ENCODE measurements around the gene GPC6. TPM values are rescaled to one million over a fixed set of nuclear protein-coding genes. Genes with fewer than 3 reads are reported as not detected.

The GPC6 gene
- total and polyA plus RNA-seq, 2 donors (not counting 3 experiments of a cell fraction or from before 2014, with no cell fraction given) = 0.01 TPM; not detected in 1

DNA sequence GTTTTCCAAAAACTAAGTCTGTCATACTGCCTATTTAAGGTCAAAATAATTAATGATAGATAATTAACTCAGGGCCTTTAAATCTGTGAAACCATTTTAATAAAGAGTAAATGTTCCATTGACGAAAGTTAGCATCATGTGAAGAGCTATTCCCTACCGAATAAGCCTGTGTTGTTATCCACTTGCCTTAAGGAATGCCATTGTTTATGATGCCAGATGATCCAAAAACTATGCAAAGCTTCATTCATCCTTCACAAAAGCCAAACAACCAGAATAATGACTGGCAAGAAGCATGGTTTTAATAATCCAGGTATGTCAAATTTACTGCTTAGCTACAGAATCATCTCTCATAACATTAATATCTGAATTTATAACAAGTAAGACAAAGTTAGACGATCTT, 6.5 kb upstream of the GPC6 start:
- H2AFZ ChIP-seq (ENCODE audit: low read depth, low read length) = no peak overlapping the region
- TF ChIP-seq JUN (IDR thresholded peaks at IDR 0.05; ENCODE audit: borderline replicate concordance, insufficient read depth, insufficient read length, low read depth) (no peak), FOS (IDR thresholded peaks at IDR 0.05; ENCODE audit: borderline replicate concordance, insufficient read depth, low read length) (no peak), GATA2 (IDR thresholded peaks at IDR 0.05; ENCODE audit: insufficient read depth, insufficient read length, low read depth, low read length) (no peak), EZH2 (IDR thresholded peaks at IDR 0.05; ENCODE audit: borderline replicate concordance, low read depth, low read length, severe bottlenecking) (no peak), POLR2A (IDR thresholded peaks at IDR 0.05; ENCODE audit: low read depth, low read length) (no peak), MYC (IDR thresholded peaks at IDR 0.05; ENCODE audit: low read depth, low read length) (no peak), POLR2AphosphoS5 (IDR thresholded peaks at IDR 0.05; ENCODE audit: insufficient read depth, low read depth, low read length) (no peak)
- TF ChIP-seq, protein P1, sequence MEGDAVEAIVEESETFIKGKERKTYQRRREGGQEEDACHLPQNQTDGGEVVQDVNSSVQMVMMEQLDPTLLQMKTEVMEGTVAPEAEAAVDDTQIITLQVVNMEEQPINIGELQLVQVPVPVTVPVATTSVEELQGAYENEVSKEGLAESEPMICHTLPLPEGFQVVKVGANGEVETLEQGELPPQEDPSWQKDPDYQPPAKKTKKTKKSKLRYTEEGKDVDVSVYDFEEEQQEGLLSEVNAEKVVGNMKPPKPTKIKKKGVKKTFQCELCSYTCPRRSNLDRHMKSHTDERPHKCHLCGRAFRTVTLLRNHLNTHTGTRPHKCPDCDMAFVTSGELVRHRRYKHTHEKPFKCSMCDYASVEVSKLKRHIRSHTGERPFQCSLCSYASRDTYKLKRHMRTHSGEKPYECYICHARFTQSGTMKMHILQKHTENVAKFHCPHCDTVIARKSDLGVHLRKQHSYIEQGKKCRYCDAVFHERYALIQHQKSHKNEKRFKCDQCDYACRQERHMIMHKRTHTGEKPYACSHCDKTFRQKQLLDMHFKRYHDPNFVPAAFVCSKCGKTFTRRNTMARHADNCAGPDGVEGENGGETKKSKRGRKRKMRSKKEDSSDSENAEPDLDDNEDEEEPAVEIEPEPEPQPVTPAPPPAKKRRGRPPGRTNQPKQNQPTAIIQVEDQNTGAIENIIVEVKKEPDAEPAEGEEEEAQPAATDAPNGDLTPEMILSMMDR (IDR thresholded peaks at IDR 0.05; ENCODE audit: extremely low read depth in 1 of 2, insufficient read depth in 1 of 2, low read depth in 1 of 2, low read length in 2 of 2) = no peak
- TF ChIP-seq, protein P2, sequence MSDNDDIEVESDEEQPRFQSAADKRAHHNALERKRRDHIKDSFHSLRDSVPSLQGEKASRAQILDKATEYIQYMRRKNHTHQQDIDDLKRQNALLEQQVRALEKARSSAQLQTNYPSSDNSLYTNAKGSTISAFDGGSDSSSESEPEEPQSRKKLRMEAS (IDR thresholded peaks at IDR 0.05; ENCODE audit: insufficient read depth, insufficient read length) = no peak
- no peaks in the 10 kb centered on the region for H3K36me3 ChIP-seq (ENCODE audit: control insufficient read depth in 2 of 2, extremely low read depth in 1 of 2, insufficient read depth in 2 of 2, low read length in 2 of 2)
- no peaks in the 10 kb centered on the region for H3K4me1 ChIP-seq (ENCODE audit: control insufficient read depth, extremely low read depth, insufficient read depth, low read length)
- no peak for DNase-seq (ENCODE audit: low read depth, low spot score)
- H3K4me3 ChIP-seq (replicated peaks in 1 of 3; ENCODE audit: insufficient read depth in 1 of 3, low read depth in 1 of 3, low read length in 3 of 3) = no peak overlapping the region
- dilution Hi-C loops (cut with MboI; ENCODE audit: extremely low pct_ligation_motif_present, low sequenced_read_pairs) = no loop called here
- POLR2A ChIA-PET = no interaction called here
- no peaks in the 10 kb centered on the region for H3K9me1 ChIP-seq (replicated peaks; ENCODE audit: control insufficient read depth, extremely low read depth, insufficient read depth, low read length)
- intact Hi-C loops (cut with micrococcal nuclease) = no loop called here
- H3K4me2 ChIP-seq (ENCODE audit: insufficient read depth, low read length) = no peak overlapping the region
- H3K27ac ChIP-seq (ENCODE audit: insufficient read depth, low read depth, low read length) = no peak overlapping the region
- H3K9ac ChIP-seq (replicated peaks; ENCODE audit: extremely low read depth, insufficient read depth, low read length) = no peak overlapping the region
- no peaks in the 10 kb centered on the region for H3K27me3 ChIP-seq (ENCODE audit: control insufficient read depth in 2 of 2, insufficient read depth in 2 of 2, low read length in 2 of 2)
- CTCF ChIA-PET = no interaction called here
- H3K9me3 ChIP-seq (replicated peaks; ENCODE audit: control insufficient read depth, insufficient read depth, low read length) = peaks cover 5% of the 10 kb centered on the region
- FAIRE-seq = no peak
- no peaks in the 10 kb centered on the region for H4K20me1 ChIP-seq (replicated peaks; ENCODE audit: control insufficient read depth, extremely low read depth, insufficient read depth, low read length)
- BruUV-seq (replicated peaks) = no TSS peak
- H3K79me2 ChIP-seq (ENCODE audit: control insufficient read depth, insufficient read depth, low read length) = no peaks in the 10 kb centered on the region

Data from endothelial cell of umbilical vein (primary cell).